ENCODE results near the gene DPH2. TPM values are rescaled to one million over a fixed set of nuclear protein-coding genes. Genes with fewer than 3 reads are reported as not detected.

Gene DPH2
- total RNA-seq, 1 experiment from 2014 or later: 120 TPM

Other genes starting within 250 kb of the DPH2 start
- not detected in 2 replicates for gene ARTN, start 36.2 kb upstream of the DPH2 start, total RNA-seq (2014; rRNA removed; shearing (Covaris generic))
- 19.1 and 24.6 TPM in 2 replicates for gene IPO13, start 23.1 kb upstream of the DPH2 start, total RNA-seq (2014; rRNA removed; shearing (Covaris generic))
- gene ATP6V0B, start 5.0 kb downstream of the DPH2 start, total RNA-seq (2014; rRNA removed; shearing (Covaris generic)): 254 and 277 TPM in 2 replicates
- 153 and 159 TPM in 2 replicates for gene B4GALT2, start 9.2 kb downstream of the DPH2 start, total RNA-seq (2014; rRNA removed; shearing (Covaris generic))
- 8.8 and 9.2 TPM in 2 replicates for gene CCDC24, start 21.6 kb downstream of the DPH2 start, total RNA-seq (2014; rRNA removed; shearing (Covaris generic))
- gene SLC6A9, start 61.5 kb downstream of the DPH2 start, total RNA-seq (2014; rRNA removed; shearing (Covaris generic)): 1.0 and 1.9 TPM in 2 replicates
- gene KLF17, start 148.8 kb downstream of the DPH2 start, total RNA-seq (2014; rRNA removed; shearing (Covaris generic)): not detected in 2 replicates
- gene KLF18, start 171.6 kb downstream of the DPH2 start, total RNA-seq (2014; rRNA removed; shearing (Covaris generic)): not detected in 2 replicates
- 29.7 and 43.9 TPM in 2 replicates for gene DMAP1, start 243.5 kb downstream of the DPH2 start, total RNA-seq (2014; rRNA removed; shearing (Covaris generic))

Measured in HT-29 (cell line).